Measurements from ENCODE around the gene SLC1A7.

SLC1A7 gene

GRCh38 chr1:53057127-53057526 is 85.3 kb downstream of the SLC1A7 start:
- no peak for DNase-seq

DNA sequence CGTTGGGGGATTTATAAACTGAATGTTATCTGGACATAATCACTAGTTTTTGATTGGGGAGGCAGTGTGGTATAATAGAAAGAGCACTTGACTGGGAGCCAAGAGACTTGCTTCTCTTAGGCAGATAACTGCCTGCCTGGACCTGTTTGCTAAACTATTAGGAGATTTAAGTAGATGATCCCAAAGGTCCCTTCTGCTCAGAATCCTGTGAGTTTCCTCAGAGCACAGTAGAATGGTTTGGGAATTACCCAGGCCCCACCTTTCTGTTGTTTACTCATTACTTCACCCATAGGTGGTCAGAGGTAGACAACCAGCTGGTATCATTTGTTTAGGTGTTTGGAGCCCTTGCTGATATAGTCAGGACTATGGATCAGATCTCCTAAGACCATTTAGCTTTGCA is 90.8 kb downstream of the SLC1A7 start:
- DNase-seq = no peak

DNA sequence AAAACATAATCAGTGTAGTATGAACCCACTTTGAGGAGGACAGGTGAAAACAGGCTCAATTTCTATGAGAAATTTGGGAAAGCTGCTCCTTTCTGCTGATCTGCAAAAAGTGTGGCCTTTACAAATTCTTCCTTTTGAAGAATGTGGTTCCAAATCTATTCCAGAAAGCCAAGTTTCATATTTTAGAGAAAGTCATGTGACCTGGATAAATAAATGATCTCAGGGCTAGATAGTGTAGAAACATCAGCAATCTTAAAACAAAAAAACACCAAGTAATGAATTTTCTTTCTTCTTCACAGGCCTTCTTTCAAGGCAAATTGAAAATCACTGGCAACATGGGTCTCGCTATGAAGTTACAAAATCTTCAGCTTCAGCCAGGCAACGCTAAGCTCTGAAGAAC is 92.1 kb downstream of the SLC1A7 start:
- DNase-seq = no peak

DNA sequence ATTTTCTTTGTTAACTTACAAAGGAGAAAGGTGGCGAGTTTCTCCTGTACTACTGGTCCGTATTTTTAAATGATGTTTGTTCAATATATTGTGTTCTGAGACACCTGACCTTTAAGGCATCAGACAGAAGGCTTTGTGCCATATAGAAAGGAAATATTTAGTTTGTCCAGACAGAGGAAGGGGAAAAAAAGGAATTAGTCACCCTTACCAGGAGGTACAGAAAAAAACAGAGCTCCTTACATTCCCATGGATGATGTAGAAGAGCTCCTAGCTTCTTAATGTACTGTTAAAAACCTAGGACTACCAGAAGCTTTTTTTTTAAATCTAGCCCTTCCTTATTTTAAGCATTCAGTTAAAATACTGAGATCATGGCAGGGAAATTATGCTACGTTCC is 92.9 kb downstream of the SLC1A7 start:
- DNase-seq = no peak

DNA sequence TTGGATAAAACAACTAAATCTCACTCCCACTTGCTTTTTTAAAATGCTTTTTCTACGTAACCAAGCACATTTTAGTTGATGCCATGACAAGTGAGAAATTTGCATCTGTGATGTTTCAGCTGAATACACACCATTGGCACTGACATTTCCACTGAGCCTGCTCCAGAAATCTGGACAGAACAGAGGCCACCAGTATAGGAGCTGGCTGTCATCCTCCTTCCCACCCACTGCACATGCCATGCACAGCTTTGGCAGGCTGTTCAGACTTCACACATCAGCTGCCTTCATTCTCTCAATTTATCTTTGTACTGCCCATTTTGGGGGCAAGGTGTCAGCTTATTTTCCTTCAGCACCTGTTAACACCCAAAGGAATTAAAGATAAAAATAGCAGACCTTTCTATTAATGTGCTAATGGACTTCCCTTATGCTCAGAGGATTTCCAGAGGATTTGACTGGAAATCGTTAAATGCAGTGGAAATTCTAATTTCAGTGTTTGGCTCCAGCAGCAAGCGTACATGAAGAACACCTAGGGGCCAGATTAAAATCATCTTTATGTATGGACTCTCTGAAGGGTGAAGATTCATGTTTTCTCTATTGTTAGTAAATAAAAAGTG is 93.4 kb downstream of the SLC1A7 start:
- DNase-seq = no peak

DNA sequence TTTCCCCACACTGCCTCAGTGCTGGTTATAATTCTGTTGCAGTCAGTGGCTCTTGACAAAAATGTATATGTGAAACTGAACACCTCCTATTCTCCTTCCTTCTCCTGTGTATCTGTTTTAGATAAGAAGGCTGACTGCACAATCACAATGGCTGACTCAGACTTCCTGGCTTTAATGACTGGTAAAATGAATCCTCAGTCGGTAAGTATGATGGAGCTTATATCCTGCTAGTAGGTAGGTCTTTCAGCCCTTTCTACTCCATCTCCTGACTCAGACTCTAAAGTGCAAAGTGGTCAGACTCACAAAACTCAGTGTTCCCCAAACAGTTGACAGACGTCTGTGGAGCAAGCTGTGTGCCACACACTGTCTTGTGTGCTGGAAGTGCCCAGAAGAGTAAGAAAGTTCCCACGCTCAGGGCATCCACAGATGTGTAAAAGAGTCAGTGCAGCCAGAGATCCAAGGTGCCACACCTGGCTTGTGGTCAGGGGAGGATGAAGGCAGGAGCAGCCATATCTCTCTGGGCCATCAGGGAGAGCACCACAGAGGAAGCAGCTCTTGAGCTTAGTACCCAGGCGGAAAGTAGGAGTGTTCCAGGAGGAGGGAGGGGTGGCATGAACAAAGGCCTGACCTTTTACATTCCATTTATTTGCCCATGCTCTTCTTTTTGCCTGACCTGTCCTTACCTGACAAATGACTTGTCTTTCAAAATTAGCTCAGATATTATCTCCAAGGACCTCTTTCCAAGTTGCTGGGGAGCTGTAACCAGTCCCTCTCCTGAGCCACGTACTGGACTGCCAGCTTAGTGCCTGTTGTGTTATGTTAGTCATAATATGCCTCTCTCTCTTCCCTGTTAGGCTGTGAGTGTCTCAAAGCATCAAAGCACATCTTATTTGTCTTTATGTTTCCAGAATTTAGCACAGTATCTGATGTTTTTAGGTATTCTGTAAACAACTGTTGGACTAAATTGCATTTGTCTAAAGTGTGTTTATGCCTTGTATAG is 94.4 kb downstream of the SLC1A7 start:
- no peak for DNase-seq

DNA sequence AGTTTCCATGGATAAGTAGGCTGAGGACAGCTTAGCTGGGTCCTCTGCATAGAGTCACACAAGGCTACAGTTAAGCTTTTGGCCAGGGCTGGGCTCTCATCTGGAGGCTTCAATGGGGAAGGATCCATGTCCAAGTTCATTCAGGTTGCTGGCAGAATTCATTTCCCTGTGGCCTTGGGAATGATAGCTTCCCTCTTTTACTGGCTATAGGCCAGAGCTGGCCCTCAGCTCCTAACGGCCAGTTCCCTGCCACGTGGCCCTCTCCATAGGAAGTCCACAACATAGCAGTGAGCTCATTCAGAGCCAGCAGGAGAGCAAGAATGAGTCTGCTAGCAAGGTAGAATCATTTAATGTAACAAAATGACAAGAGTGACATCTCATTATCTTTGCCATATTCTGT is 95.5 kb downstream of the SLC1A7 start:
- no peak for DNase-seq

- no peak for DNase-seq
Observed at GRCh38 chr1:53044926-53045325, 97.5 kb downstream of the SLC1A7 start.

DNA sequence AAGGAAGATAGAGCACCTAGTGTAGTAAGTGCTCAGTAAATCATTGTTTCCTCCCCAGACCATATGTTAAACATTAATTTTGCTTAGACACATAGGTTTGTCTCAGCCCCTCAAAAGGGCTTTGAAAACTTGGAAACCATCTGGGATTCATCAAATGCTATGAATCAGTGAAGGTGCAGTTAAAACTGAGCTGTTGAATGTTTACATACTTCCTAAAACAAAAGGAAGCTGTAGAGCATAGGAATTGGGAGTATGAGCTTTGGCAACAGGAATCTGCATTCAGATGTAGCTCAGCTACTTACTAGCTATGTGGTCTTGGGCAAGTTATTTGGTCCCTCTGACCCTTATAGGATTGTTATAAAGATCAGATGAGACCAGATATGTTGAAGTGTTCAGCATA is 99.2 kb downstream of the SLC1A7 start:
- no peak for DNase-seq

GRCh38 chr1:53038566-53038965 is 103.9 kb downstream of the SLC1A7 start:
- no peak for DNase-seq
